Activated CD8-positive, alpha-beta T cell treated with anti-CD3 and anti-CD28 coated beads for 36 hours (primary cell): ENCODE measurements around the gene TATDN2. TPM values are rescaled to one million over a fixed set of nuclear protein-coding genes. Genes with fewer than 3 reads are reported as not detected.

ENCODE experiments used
- ATAC-seq: fragments of 200-7000 bp; cut with Tn5 transposase; one replicate; pipeline ENCODE4 v1.10.0; 2021; ENCODE audit warnings: mild to moderate bottlenecking, moderate library complexity
- CTCF ChIA-PET: fragments of 350-600 bp; sonication (Branson Sonifier 250); formaldehyde crosslinking; loops from one replicate; lab custom pipeline; 2021; ENCODE audit warnings: antibody characterized with exemption; lab: Charles Lee
- POLR2A ChIA-PET: fragments of 350-600 bp; sonication (Branson Sonifier 250); formaldehyde crosslinking; loops from one replicate; lab custom pipeline; 2021; ENCODE audit warnings: antibody characterized with exemption; lab: Charles Lee
- DNase-seq: peaks from one replicate; pipeline ENCODE4 v3.0.0-alpha.2; 2020
- H3K27ac Mint-ChIP-seq: one replicate; pipeline ENCODE4 v1.8.0; 2021; ENCODE audit warnings: mild to moderate bottlenecking, mixed read lengths
- H3K27me3 Mint-ChIP-seq: one replicate; pipeline ENCODE4 v1.8.0; 2021; ENCODE audit warnings: mixed read lengths
- H3K36me3 Mint-ChIP-seq: one replicate; pipeline ENCODE4 v1.8.0; 2021; ENCODE audit warnings: low read depth, mixed read lengths
- H3K4me1 Mint-ChIP-seq: one replicate; pipeline ENCODE4 v1.8.0; 2021; ENCODE audit warnings: low read depth, mixed read lengths
- H3K4me3 Mint-ChIP-seq: one replicate; pipeline ENCODE4 v1.8.0; 2021; ENCODE audit warnings: mild to moderate bottlenecking, moderate library complexity, mixed read lengths
- H3K9me3 Mint-ChIP-seq: one replicate; pipeline ENCODE4 v1.8.0; 2021; ENCODE audit warnings: mixed read lengths
- CTCF ChIP-seq: fragments of 200-600 bp; IDR thresholded peaks from one replicate; pipeline ENCODE4 v1.8.0; 2022; ENCODE audit warnings: antibody characterized with exemption, mild to moderate bottlenecking
- intact Hi-C: fragments of 100-400 bp; cut with micrococcal nuclease; formaldehyde crosslinking; loops from one replicate; pipeline ENCODE4 v1.10.0; 2022
- total RNA-seq, 2 experiments: library from RNA; stranded (reverse); gene quantifications; one replicate each; pipeline ENCODE4 v1.2.3, GENCODE V29; 2021

Gene TATDN2
- total RNA-seq, 2 experiments from 2014 or later: 37.1 to 38.5 TPM

- no peaks in the 10 kb centered on the region for H3K9me3 Mint-ChIP-seq
- no peaks in the 10 kb centered on the region for H3K27me3 Mint-ChIP-seq
- POLR2A ChIA-PET: interaction anchor here (0.6 kb wide), 1 partner anchor 845 kb away, joined by 3 read pairs; no protein-coding TSS in a partner anchor
- TF ChIP-seq CTCF: no peak
- peaks cover 45% of the 10 kb centered on the region for H3K4me1 Mint-ChIP-seq
- peaks cover 40% of the 10 kb centered on the region for H3K36me3 Mint-ChIP-seq
- intact Hi-C loops: no loop called here
- H3K27ac Mint-ChIP-seq: peak overlapping the region; percentile 16
- H3K4me3 Mint-ChIP-seq: no peak overlapping the region
- CTCF ChIA-PET: interaction anchor here (1.5 to 1.6 kb wide), 2 partner anchors 9 to 14 kb away, joined by 4 to 6 read pairs; no protein-coding TSS in a partner anchor
- no peak for DNase-seq
- no peak for ATAC-seq
Observed at GRCh38 chr3:10277115-10277625, 28.9 kb downstream of the TATDN2 start.

- ChIA-PET CTCF (no interaction called here), POLR2A (no interaction called here)
- no peak for TF ChIP-seq CTCF
- Mint-ChIP-seq H3K4me1 (peaks cover 45% of the 10 kb centered on the region), H3K27me3 (no peaks in the 10 kb centered on the region), H3K9me3 (no peaks in the 10 kb centered on the region), H3K4me3 (no peak overlapping the region), H3K36me3 (peaks cover 35% of the 10 kb centered on the region), H3K27ac (no peak overlapping the region)
- DNase-seq: no peak
- ATAC-seq: no peak
- intact Hi-C loops: no loop called here
Observed at GRCh38 chr3:10278501-10278900, 30.2 kb downstream of the TATDN2 start.

- DNase-seq (no peak), ATAC-seq (no peak)
- intact Hi-C loops: no loop called here
- Mint-ChIP-seq H3K4me1 (peaks cover 47% of the 10 kb centered on the region), H3K27me3 (no peaks in the 10 kb centered on the region), H3K9me3 (no peaks in the 10 kb centered on the region), H3K27ac (no peak overlapping the region), H3K36me3 (peaks cover 36% of the 10 kb centered on the region), H3K4me3 (no peak overlapping the region)
- CTCF ChIA-PET: interaction anchor here (1.0 kb wide), 1 partner anchor 15 kb away, joined by 3 read pairs; no protein-coding TSS in a partner anchor
- no peak for TF ChIP-seq CTCF
- POLR2A ChIA-PET: interaction anchor here (0.9 to 1.2 kb wide), 3 partner anchors 16 to 41 kb away, joined by 3 read pairs; partner anchors contain the start of gene SEC13
Observed at GRCh38 chr3:10279384-10280176, 31.3 kb downstream of the TATDN2 start.

- Mint-ChIP-seq H3K27me3 (no peaks in the 10 kb centered on the region), H3K27ac (no peak overlapping the region), H3K36me3 (peaks cover 38% of the 10 kb centered on the region), H3K4me1 (peaks cover 51% of the 10 kb centered on the region), H3K4me3 (no peak overlapping the region), H3K9me3 (no peaks in the 10 kb centered on the region)
- DNase-seq: peak; percentile 21
- intact Hi-C loops: no loop called here
- POLR2A ChIA-PET: interaction anchor here (0.9 to 1.2 kb wide), 3 partner anchors 16 to 41 kb away, joined by 3 read pairs; partner anchors contain the start of gene SEC13
- no peak for TF ChIP-seq CTCF
- CTCF ChIA-PET: interaction anchor here (1.0 kb wide), 1 partner anchor 16 kb away, joined by 3 read pairs; no protein-coding TSS in a partner anchor
- no peak for ATAC-seq
Observed at GRCh38 chr3:10280177-10280529, 31.9 kb downstream of the TATDN2 start.

GRCh38 chr3:10280571-10280970 is 32.3 kb downstream of the TATDN2 start:
- Mint-ChIP-seq H3K9me3 (no peaks in the 10 kb centered on the region), H3K36me3 (peaks cover 41% of the 10 kb centered on the region), H3K27ac (peak overlapping the region; percentile 34), H3K4me1 (peaks cover 53% of the 10 kb centered on the region), H3K4me3 (no peak overlapping the region), H3K27me3 (no peaks in the 10 kb centered on the region)
- intact Hi-C loops: no loop called here
- DNase-seq (no peak), ATAC-seq (no peak)
- ChIA-PET CTCF (interaction anchor here (1.0 kb wide), 1 partner anchor 16 kb away, joined by 3 read pairs; no protein-coding TSS in a partner anchor), POLR2A (interaction anchor here (0.9 to 1.2 kb wide), 3 partner anchors 16 to 40 kb away, joined by 3 read pairs; partner anchors contain the start of gene SEC13)
- no peak for TF ChIP-seq CTCF
